GM19372 (cell line): ENCODE measurements around the gene RAVER1.
A peak's percentile ranks its signal among the peaks of the same experiment; 100 is the strongest.

ENCODE experiments used
- ATAC-seq: cut with Tn5 transposase; IDR thresholded peaks from one replicate; pipeline ENCODE4 v1.9.1; 2021; ENCODE audit warnings: mild to moderate bottlenecking, low read depth, moderate library complexity; ENCODE audit not compliant: unreplicated experiment

Gene RAVER1

DNA sequence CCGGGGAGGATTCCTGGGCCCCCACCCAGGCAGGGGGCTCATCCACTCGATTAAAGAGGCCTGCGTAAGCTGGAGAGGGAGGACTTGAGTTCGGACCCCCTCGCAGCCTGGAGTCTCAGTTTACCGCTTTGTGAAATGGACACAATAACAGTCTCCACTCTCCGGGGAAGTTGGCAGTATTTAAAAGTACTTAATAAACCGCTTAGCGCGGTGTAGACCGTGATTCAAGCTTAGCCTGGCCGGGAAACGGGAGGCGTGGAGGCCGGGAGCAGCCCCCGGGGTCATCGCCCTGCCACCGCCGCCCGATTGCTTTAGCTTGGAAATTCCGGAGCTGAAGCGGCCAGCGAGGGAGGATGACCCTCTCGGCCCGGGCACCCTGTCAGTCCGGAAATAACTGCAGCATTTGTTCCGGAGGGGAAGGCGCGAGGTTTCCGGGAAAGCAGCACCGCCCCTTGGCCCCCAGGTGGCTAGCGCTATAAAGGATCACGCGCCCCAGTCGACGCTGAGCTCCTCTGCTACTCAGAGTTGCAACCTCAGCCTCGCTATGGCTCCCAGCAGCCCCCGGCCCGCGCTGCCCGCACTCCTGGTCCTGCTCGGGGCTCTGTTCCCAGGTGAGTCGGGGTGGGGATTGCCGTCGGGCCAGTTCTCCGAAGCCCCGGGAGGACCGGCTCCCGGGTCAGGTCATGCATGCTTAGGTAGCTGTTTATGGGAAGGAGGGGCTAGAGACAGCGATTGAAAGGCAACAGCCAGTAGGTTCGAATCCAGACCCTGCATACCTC lies 62.5 kb downstream of the RAVER1 start, which contains the start of gene ICAM1:
ICAM1 (plus strand) TSS at position 505 of the 779 bp plus-strand sequence; CDS start at position 545, 40 bp downstream.
- ATAC-seq: peak; percentile 45

DNA sequence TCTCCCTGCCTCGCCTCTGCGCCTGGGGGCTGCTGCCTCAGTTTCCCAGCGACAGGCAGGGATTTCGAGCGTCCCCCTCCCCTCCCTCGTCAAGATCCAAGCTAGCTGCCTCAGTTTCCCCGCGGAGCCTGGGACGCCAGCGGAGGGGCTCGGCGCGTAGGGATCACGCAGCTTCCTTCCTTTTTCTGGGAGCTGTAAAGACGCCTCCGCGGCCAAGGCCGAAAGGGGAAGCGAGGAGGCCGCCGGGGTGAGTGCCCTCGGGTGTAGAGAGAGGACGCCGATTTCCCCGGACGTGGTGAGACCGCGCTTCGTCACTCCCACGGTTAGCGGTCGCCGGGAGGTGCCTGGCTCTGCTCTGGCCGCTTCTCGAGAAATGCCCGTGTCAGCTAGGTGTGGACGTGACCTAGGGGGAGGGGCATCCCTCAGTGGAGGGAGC lies 63.1 kb downstream of the RAVER1 start:
- no peak for ATAC-seq

DNA sequence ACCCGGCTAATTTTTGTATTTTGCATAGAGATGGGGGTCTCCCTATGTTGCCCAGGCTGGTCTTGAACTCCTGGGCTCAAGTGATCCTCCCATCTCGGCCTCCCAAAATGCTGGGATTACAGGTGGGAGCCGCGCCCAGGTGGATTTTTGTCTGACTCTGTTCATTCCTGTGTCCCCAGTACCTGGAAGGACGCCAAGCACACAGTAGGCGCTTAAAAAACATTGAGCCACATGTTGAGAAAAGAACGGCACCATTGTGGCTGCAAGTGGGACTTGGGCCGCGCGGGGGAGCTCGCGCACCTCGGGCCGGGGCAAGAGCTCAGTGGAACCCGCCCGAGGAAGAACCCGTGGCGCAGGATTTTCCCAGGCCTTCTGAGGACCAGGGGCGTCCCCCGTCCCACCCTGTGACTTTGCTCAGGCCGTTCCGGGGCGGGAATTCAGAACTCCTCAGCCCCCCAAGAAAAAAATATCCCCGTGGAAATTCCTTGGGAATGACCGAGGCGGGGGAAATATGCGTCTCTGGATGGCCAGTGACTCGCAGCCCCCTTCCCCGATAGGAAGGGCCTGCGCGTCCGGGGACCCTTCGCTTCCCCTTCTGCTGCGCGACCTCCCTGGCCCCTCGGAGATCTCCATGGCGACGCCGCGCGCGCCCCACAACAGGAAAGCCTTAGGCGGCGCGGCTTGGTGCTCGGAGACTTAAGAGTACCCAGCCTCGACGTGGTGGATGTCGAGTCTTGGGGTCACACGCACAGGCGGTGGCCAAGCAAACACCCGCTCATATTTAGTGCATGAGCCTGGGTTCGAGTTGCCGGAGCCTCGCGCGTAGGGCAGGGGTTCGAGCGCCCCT lies 63.8 kb downstream of the RAVER1 start:
- no peak for ATAC-seq

GRCh38 chr19:10268071-10268470 lies 65.3 kb downstream of the RAVER1 start:
- ATAC-seq: no peak

- ATAC-seq: no peak
Measured at GRCh38 chr19:10266706-10267105, 66.6 kb downstream of the RAVER1 start.
